CD8-positive, alpha-beta memory T cell (primary cell): Measurements from ENCODE around the gene PHKB. TPM values are rescaled to one million over a fixed set of nuclear protein-coding genes. Genes with fewer than 3 reads are reported as not detected.
"Not testable (repeated sequence)": the region's sequence is repeated elsewhere in the genome, so short reads cannot be mapped to it uniquely, and the experiment has no call there.

Experiments used
- CTCF ChIA-PET: fragments of 350-600 bp; sonication (Branson Sonifier 250); formaldehyde crosslinking; loops from one replicate; lab custom pipeline; 2021; ENCODE audit warnings: antibody characterized with exemption; lab: Charles Lee
- POLR2A ChIA-PET: fragments of 350-600 bp; sonication (Branson Sonifier 250); formaldehyde crosslinking; loops from one replicate; lab custom pipeline; 2021; ENCODE audit warnings: antibody characterized with exemption; lab: Charles Lee
- DNase-seq, 5 donors: peaks; one replicate each; pipeline versions ENCODE4 v3.0.0 to v3.0.0-alpha.2; 2020 to 2022; ENCODE audit warnings: mixed read lengths in 1 of 5
- H3K27ac ChIP-seq: one replicate; pipeline ENCODE4 v1.7.0; 2013; ENCODE audit warnings: low read depth, mild to moderate bottlenecking, low read length, moderate library complexity
- H3K27me3 ChIP-seq: 2 replicates; pipeline ENCODE4 v1.7.0; 2013; ENCODE audit warnings: low read length, mild to moderate bottlenecking; ENCODE audit not compliant: insufficient read depth, poor library complexity, severe bottlenecking
- H3K36me3 ChIP-seq: 2 replicates; pipeline ENCODE4 v1.7.0; 2013; ENCODE audit warnings: mild to moderate bottlenecking, low read length, moderate library complexity; ENCODE audit not compliant: insufficient read depth
- H3K4me1 ChIP-seq: 2 replicates; pipeline ENCODE4 v1.7.0; 2013; ENCODE audit warnings: mild to moderate bottlenecking, low read length, moderate library complexity; ENCODE audit not compliant: insufficient read depth
- H3K4me3 ChIP-seq: 2 replicates; pipeline ENCODE4 v1.7.0; 2013; ENCODE audit warnings: mild to moderate bottlenecking, low read length
- H3K9me3 ChIP-seq: 2 replicates; pipeline ENCODE4 v1.7.0; 2013; ENCODE audit warnings: mild to moderate bottlenecking, low read length
- H3K27ac Mint-ChIP-seq, 8 donors: one replicate each; pipeline ENCODE4 v1.8.0; 2020 to 2021; ENCODE audit warnings: mixed read lengths in 8 of 8, mild to moderate bottlenecking in 6 of 8, inconsistent platforms in 3 of 8, moderate library complexity in 3 of 8
- H3K27me3 Mint-ChIP-seq, 2 donors: one replicate each; pipeline ENCODE4 v1.8.0; 2020 to 2021; ENCODE audit warnings: mixed read lengths in 2 of 2, mild to moderate bottlenecking in 1 of 2, moderate library complexity in 1 of 2
- H3K36me3 Mint-ChIP-seq, 3 donors: one replicate each; pipeline ENCODE4 v1.8.0; 2020 to 2021; ENCODE audit warnings: mixed read lengths in 3 of 3, inconsistent platforms in 1 of 3, mild to moderate bottlenecking in 1 of 3
- H3K4me1 Mint-ChIP-seq, 3 donors: one replicate each; pipeline ENCODE4 v1.8.0; 2020 to 2021; ENCODE audit warnings: mixed read lengths in 3 of 3, inconsistent platforms in 1 of 3, mild to moderate bottlenecking in 1 of 3
- H3K4me3 Mint-ChIP-seq, 7 donors: one replicate each; pipeline ENCODE4 v1.8.0; 2020 to 2021; ENCODE audit warnings: mixed read lengths in 7 of 7, mild to moderate bottlenecking in 6 of 7, moderate library complexity in 4 of 7, inconsistent platforms in 2 of 7
- H3K9me3 Mint-ChIP-seq, 5 donors: one replicate each; pipeline ENCODE4 v1.8.0; 2020 to 2022; ENCODE audit warnings: mixed read lengths in 5 of 5, mild to moderate bottlenecking in 3 of 5, moderate library complexity in 2 of 5, inconsistent platforms in 1 of 5
- polyA plus RNA-seq: library from polyadenylated mRNA; unstranded; fragments of 300-500 nt; fragmentation: Illumina TruSeq; gene quantifications from one replicate; pipeline ENCODE4 v1.2.3, GENCODE V29; 2021
- total RNA-seq, 2 experiments: library from RNA; stranded (reverse); gene quantifications; one replicate each; pipeline ENCODE4 v1.2.3, GENCODE V29; 2021

The PHKB gene
- total RNA-seq, result 10 to 100 TPM; 23.0 to 25.4 TPM
- polyA plus RNA-seq, result 29.2 TPM

DNA sequence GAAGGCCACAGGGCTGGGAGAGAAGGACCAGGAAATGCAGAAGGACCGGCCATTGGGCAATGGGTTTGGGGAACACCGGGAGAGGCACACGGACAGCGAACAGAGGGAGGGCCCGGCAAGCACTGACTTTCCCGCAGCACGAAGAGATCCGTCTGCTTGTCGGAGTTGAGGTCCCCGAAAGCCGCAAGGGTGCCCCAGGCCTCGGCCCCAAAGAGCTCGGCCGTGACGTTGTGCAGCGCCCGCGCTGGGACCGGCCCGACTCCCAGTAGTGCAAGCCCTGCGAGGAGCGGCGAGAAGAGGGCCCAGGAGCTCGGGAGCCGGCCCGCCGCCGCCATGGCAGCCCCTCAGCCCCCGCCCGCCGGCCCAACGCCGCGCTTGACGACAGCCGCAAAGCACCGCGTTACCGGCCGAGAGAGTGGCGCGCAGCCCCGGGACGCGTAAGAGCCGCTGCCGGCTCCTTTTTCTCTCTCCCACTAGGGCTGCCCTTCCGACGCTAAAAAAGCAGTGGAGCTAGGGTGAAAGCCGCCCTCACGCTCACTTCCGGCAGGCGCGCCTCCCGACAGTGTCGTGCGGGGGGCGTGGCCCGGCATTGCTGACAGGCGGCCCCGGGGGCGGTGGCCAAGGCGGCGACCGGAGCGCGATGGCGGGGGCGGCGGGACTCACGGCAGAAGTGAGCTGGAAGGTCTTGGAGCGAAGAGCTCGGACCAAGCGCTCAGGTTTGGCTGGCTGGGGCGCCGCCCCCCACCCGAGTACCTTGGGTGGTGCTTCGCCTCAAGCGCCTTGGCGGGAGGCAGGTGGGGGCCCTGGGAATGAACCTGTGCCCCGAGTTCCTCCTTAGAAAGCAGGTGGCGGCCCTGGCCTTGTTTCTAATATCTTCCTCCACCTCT is at the start of gene PHKB, which contains the start of gene ITFG1:
Gene PHKB, plus strand, starts transcription at position 621 of the 887 bp plus-strand sequence. Its CDS starts 20 bp downstream, at position 641.
Gene ITFG1, minus strand, starts transcription at position 353 of the 887 bp plus-strand sequence. Its CDS starts 18 bp downstream, at position 335.
- peaks cover 64 to 80% (median 78%) of the 10 kb centered on the region in 3 donors for H3K4me1 Mint-ChIP-seq
- POLR2A ChIA-PET, result interaction anchor here (0.9 to 2.7 kb wide), 3 partner anchors 10 to 488 kb away, joined by 3 to 10 read pairs (median 3); partner anchors contain the start of gene DNAJA2

GRCh38 chr16:47413041-47413440 is 48.1 kb upstream of the PHKB start:
- Histone ChIP-seq H3K9me3 (no peaks in the 10 kb centered on the region), H3K4me3 (no peak overlapping the region), H3K27ac (no peak overlapping the region), H3K4me1 (peaks cover 14% of the 10 kb centered on the region), H3K27me3 (no peaks in the 10 kb centered on the region), H3K36me3 (no peaks in the 10 kb centered on the region)
- H3K4me3 Mint-ChIP-seq, result no peak overlapping the region
- DNase-seq, result no peak
- POLR2A ChIA-PET, result no interaction called here
- H3K36me3 Mint-ChIP-seq, result peaks cover 15 to 41% (median 32%) of the 10 kb centered on the region in 3 donors
- peaks cover 27 to 31% (median 29%) of the 10 kb centered on the region in 3 donors for H3K4me1 Mint-ChIP-seq
- H3K9me3 Mint-ChIP-seq, result peaks cover 0 to 2% (median 0%) of the 10 kb centered on the region in 5 donors
- peak overlapping the region in 2 of 8 donors; percentile 31 to 91 for H3K27ac Mint-ChIP-seq
- CTCF ChIA-PET, result no interaction called here
- H3K27me3 Mint-ChIP-seq, result no peaks in the 10 kb centered on the region

More for the DNA sequence above, at the start of gene PHKB, which contains the start of gene ITFG1:
- Mint-ChIP-seq H3K4me3 (peak within 1 kb of the TSS; percentile 94 to 100 (median 97)), H3K27me3 (no peaks in the 10 kb centered on the region), H3K27ac (peak within 1 kb of the TSS; percentile 95 to 99 (median 98)), H3K36me3 (peaks cover 0 to 32% (median 13%) of the 10 kb centered on the region in 3 donors), H3K9me3 (no peaks in the 10 kb centered on the region)
- H3K9me3 ChIP-seq, result no peaks in the 10 kb centered on the region
- H3K4me3 ChIP-seq, result peak within 1 kb of the TSS; percentile 88
- CTCF ChIA-PET, result interaction anchor here (0.8 to 1.8 kb wide), 6 partner anchors 14 to 703 kb away, joined by 3 to 5 read pairs (median 4); partner anchors contain the start of gene NETO2
- peak within 1 kb of the TSS; percentile 93 for H3K27ac ChIP-seq
- H3K27me3 ChIP-seq, result no peaks in the 10 kb centered on the region
- H3K4me1 ChIP-seq, result peaks cover 33% of the 10 kb centered on the region
- DNase-seq, result peak; percentile 94 to 97 (median 95)
- H3K36me3 ChIP-seq, result peaks cover 6% of the 10 kb centered on the region

DNA sequence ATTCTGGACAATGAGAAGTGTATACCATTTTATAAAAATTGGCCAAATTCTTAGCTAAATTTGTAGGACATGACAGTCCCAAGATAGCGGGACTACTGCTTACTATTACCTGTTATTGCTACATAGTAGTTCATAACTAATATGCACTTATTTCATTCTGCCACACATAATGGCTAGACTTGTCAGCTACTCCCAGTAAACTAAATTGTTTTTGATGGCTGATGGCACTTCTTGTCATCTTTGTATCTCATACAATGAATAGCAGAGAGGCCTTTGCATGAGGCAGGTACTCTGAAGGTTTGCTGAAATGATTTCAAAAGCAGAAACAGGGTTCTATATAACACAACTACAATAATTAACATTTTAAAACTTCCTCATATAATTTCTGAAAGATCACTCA is 44.3 kb upstream of the PHKB start:
- ChIA-PET CTCF (no interaction called here), POLR2A (no interaction called here)
- H3K4me3 Mint-ChIP-seq, result no peak overlapping the region
- Histone ChIP-seq H3K4me1 (peaks cover 4% of the 10 kb centered on the region), H3K27ac (no peak overlapping the region), H3K36me3 (no peaks in the 10 kb centered on the region), H3K27me3 (no peaks in the 10 kb centered on the region), H3K9me3 (no peaks in the 10 kb centered on the region), H3K4me3 (no peak overlapping the region)
- no peaks in the 10 kb centered on the region for H3K27me3 Mint-ChIP-seq
- peaks cover 0 to 2% (median 0%) of the 10 kb centered on the region in 5 donors for H3K9me3 Mint-ChIP-seq
- H3K27ac Mint-ChIP-seq, result peak overlapping the region in 1 of 8 donors; percentile 17
- DNase-seq, result no peak
- peaks cover 17 to 45% (median 24%) of the 10 kb centered on the region in 3 donors for H3K36me3 Mint-ChIP-seq
- H3K4me1 Mint-ChIP-seq, result peaks cover 13 to 17% (median 15%) of the 10 kb centered on the region in 3 donors

- no peaks in the 10 kb centered on the region for H3K9me3 Mint-ChIP-seq
- no peak overlapping the region for H3K27ac ChIP-seq
- ChIA-PET CTCF (no interaction called here), POLR2A (no interaction called here)
- no peaks in the 10 kb centered on the region for H3K27me3 ChIP-seq
- no peaks in the 10 kb centered on the region for H3K4me1 ChIP-seq
- no peak overlapping the region for H3K4me3 ChIP-seq
- H3K4me3 Mint-ChIP-seq, result no peak overlapping the region
- H3K4me1 Mint-ChIP-seq, result no peaks in the 10 kb centered on the region
- DNase-seq, result no peak
- no peak overlapping the region for H3K27ac Mint-ChIP-seq
- H3K36me3 ChIP-seq, result peaks cover 24% of the 10 kb centered on the region
- H3K36me3 Mint-ChIP-seq, result peaks cover 35 to 78% (median 42%) of the 10 kb centered on the region in 3 donors
- no peaks in the 10 kb centered on the region for H3K9me3 ChIP-seq
- no peaks in the 10 kb centered on the region for H3K27me3 Mint-ChIP-seq
These were observed 36.3 kb upstream of the PHKB start for GRCh38 chr16:47424846-47425245.

- Mint-ChIP-seq H3K4me3 (no peak overlapping the region), H3K27me3 (no peaks in the 10 kb centered on the region), H3K36me3 (peaks cover 32 to 71% (median 37%) of the 10 kb centered on the region in 3 donors), H3K9me3 (no peaks in the 10 kb centered on the region), H3K27ac (no peak overlapping the region), H3K4me1 (peaks cover under 1 to 2% (median 2%) of the 10 kb centered on the region in 3 donors)
- Histone ChIP-seq H3K4me3 (no peak overlapping the region), H3K36me3 (peaks cover 24% of the 10 kb centered on the region), H3K9me3 (no peaks in the 10 kb centered on the region), H3K27ac (no peak overlapping the region), H3K4me1 (no peaks in the 10 kb centered on the region), H3K27me3 (no peaks in the 10 kb centered on the region)
- ChIA-PET CTCF (no interaction called here), POLR2A (no interaction called here)
- DNase-seq, result no peak
These were observed 34.3 kb upstream of the PHKB start for GRCh38 chr16:47426806-47427205.

DNA sequence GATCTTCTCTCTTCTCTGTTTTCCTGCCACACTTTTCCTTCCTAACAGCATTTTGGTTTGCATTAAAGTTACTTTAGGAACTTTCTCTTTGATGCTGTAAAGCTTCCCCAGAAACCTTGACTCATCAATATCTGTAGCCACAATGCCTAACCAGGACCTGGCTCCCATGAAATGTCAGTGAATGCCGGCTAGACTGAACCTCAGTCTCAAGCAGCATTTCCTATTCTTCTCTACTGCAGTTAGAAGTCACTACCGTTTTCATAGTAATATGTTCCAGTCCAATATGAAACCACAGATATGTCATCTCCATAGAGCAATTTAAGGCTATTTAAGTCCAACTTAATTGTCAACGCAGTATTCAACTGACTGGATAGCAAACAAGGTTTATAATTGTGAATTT is 29.2 kb upstream of the PHKB start:
- no peak overlapping the region for H3K4me3 ChIP-seq
- H3K36me3 ChIP-seq, result peaks cover 5% of the 10 kb centered on the region
- ChIA-PET POLR2A (no interaction called here), CTCF (no interaction called here)
- H3K4me1 ChIP-seq, result no peaks in the 10 kb centered on the region
- no peaks in the 10 kb centered on the region for H3K9me3 ChIP-seq
- Mint-ChIP-seq H3K4me3 (no peak overlapping the region), H3K4me1 (peaks cover 18 to 30% (median 26%) of the 10 kb centered on the region in 3 donors), H3K36me3 (peaks cover 15 to 44% (median 21%) of the 10 kb centered on the region in 3 donors), H3K9me3 (no peaks in the 10 kb centered on the region), H3K27ac (peak overlapping the region in 1 of 8 donors; percentile 8), H3K27me3 (no peaks in the 10 kb centered on the region)
- H3K27ac ChIP-seq, result no peak overlapping the region
- DNase-seq, result no peak
- H3K27me3 ChIP-seq, result no peaks in the 10 kb centered on the region

- H3K27me3 ChIP-seq, H3K9me3 ChIP-seq, H3K4me1 ChIP-seq, H3K4me3 ChIP-seq, DNase-seq, H3K4me3 Mint-ChIP-seq, H3K27ac Mint-ChIP-seq, H3K9me3 Mint-ChIP-seq, H3K27ac ChIP-seq, H3K36me3 ChIP-seq, CTCF ChIA-PET, POLR2A ChIA-PET, H3K27me3 Mint-ChIP-seq: not testable (repeated sequence)
- H3K36me3 Mint-ChIP-seq, result peaks cover 17 to 41% (median 20%) of the 10 kb centered on the region in 3 donors
- peaks cover 25 to 38% (median 33%) of the 10 kb centered on the region in 3 donors for H3K4me1 Mint-ChIP-seq
These were observed 26.9 kb upstream of the PHKB start for GRCh38 chr16:47434274-47434673.

GRCh38 chr16:47440066-47440465 is 21.1 kb upstream of the PHKB start:
- H3K9me3 ChIP-seq, H3K9me3 Mint-ChIP-seq, CTCF ChIA-PET, H3K27ac Mint-ChIP-seq, POLR2A ChIA-PET, H3K4me3 ChIP-seq, H3K27ac ChIP-seq, H3K27me3 ChIP-seq, H3K4me3 Mint-ChIP-seq, H3K27me3 Mint-ChIP-seq, H3K36me3 ChIP-seq, DNase-seq, H3K4me1 ChIP-seq: not testable (repeated sequence)
- peaks cover 32 to 51% (median 34%) of the 10 kb centered on the region in 3 donors for H3K4me1 Mint-ChIP-seq
- peaks cover 16 to 58% (median 42%) of the 10 kb centered on the region in 3 donors for H3K36me3 Mint-ChIP-seq
